NCI-H1930 (cell line): ENCODE data around the gene SSBP2.

Experiments
- DNase-seq, 2 experiments: peaks; one replicate each; lab custom pipeline; 2025; lab: John Stamatoyannopoulos, UW

SSBP2 gene

DNA sequence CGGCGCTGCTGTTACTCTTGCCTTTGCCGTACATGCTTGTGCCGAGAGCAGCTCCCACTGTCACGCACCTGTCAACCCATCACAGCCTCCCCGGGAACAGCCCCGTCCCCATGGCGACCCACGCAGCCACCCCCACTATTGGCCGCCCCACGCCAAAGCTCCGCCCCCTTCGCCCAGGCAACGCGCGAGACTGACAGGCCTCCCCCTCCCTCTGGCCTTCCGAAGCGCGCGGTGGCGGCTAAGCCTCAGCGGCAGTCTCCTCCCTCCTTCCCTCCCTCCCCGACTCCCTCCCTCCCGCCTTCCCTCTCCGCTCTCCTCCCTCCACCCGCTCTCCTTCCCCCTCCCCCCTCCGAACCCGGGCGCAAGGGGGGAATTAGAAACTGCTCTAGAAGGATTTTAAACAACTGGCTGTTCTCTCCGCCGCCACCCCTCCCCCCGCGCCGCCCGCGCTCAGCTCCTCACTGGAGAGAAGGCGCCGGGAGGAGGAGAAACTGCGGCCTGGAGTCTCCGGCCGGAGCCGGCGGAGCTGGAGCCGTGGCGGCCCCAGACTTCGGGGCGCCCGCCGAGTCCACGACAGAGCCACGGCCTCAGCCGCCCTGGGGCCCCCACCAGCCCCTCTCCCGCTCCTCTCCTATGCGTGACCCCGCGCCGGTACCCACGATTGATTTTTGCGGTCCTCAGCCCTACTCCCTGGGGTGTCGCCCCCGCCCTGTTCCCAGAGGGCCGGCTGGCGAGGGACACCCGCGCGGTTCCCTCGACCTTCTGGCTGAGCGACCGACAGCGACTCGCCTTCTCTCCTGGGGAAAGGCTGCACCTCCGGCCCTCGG lies at the start of gene SSBP2:
TSS of gene SSBP2 (minus strand) at position 89 of the 827 bp plus-strand sequence. CDS start at position 34, 55 bp downstream.
- DNase-seq, result peak; percentile 90

DNA sequence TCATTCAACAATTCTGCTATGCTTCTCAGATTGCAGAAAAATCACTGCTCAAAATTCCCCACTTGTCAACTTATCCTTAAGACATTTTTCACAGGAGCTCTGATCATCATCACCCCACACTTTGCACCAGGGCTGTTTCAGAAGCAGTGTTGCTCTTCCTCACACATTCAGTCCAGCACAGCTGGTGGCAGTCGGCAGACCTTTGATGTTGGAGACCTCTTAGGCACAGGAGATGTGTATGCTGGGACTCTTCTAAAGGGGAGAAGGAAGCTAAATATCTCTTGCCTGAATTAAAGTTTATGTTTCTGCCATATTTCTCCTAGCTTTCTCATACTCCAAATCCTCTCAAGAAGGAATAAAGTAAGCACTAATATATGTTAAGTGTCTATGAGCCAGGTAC lies 44.8 kb upstream of the SSBP2 start:
- DNase-seq, result no peak

DNA sequence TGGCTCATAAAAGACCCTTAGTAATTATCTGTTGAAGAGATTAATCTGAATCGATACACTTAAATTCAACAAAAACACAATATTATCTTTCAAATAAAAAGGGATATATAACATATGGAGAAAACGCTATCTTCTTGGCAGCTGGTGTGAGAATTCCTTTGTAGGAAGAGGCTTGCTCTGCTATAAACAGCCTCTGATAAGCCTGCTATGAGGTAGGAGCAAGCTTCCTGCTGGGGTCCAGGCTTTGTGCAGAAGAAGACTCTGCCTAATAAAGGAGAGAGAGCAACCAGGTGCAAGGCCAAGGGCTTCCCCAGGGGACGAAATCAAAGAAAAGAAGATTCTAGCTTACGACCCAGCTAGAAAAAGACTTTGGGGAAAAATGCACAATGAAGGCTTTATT lies 43.3 kb upstream of the SSBP2 start:
- no peak for DNase-seq

DNA sequence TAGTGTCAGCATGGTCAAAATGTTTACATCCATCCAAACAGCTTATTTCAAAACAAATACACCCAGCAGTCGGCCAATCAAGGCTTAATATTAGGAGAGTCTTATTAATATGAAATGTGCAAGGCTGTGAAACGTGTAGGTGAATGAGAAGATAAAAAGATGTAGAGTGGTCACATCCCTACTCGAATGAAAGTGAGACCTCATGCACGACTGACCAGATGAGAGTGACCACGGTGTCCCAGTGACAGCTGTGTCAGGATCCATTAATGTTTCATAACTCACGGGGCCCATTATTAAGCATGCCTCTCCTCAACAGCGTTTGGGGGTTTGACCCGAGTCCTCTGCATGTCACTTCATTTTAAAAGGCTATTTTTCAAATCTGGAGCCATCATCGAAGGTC lies 39.4 kb upstream of the SSBP2 start:
- no peak for DNase-seq

DNA sequence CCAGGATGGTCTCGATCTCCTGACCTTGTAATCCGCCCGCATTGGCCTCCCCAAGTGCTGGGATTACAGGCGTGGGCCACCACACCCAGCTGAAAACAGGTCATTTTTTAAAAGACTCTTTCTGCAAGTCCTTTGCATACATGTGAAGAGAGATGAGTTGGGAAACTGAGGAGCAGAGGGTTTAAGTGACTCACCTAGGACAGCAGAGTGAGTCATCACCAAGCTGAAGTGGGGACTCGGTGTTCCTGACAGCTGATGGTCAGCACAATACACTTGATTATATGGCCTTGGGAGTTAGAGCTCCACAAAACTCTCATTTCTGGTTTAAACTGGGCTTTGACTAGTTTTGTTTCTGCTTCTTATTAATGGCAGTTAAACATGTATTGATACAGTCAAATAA lies 38.1 kb upstream of the SSBP2 start:
- DNase-seq, result no peak

GRCh38 chr5:81788329-81788728 lies 37.4 kb upstream of the SSBP2 start:
- no peak for DNase-seq

- no peak for DNase-seq
Observed at GRCh38 chr5:81787474-81788242, 36.8 kb upstream of the SSBP2 start.

DNA sequence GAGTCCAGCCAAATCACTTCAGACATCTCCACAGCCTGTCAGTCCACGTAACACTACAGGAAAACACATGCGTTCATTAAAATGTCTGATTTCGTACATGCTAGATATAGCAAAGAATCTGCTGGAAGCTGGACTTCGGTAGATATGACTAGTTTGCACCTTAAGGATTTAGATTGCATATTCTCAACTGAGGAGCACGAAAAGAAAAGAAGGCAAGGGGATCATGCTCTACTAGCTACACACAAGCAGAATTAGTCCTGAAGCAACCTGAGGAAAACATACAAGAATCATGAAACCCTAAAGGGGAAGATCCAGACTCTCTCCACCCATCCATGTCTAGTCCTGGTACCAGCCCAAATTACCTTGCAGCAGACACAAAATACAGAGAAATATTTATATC lies 36.1 kb upstream of the SSBP2 start:
- no peak for DNase-seq

- no peak for DNase-seq
Observed at GRCh38 chr5:81786496-81786895, 35.6 kb upstream of the SSBP2 start.

DNA sequence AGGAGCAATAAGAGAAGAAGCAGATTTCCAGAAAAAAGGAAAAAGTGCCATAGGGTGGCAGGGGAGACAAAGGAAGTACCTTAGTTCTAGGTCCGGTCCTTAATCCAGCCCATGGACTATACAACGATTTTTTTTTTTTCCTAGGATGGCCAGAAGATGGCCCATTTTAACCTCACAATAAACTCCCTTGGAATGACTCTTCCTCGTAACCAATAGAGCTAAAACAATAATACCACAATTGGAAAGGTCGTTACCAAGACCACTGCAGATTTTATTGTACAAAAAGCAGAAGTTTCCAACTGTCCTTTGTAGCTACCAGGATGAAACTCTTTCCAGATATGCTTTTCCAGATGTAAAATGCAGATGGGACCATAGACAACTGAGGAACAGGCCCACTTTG lies 34.4 kb upstream of the SSBP2 start:
- no peak for DNase-seq

DNA sequence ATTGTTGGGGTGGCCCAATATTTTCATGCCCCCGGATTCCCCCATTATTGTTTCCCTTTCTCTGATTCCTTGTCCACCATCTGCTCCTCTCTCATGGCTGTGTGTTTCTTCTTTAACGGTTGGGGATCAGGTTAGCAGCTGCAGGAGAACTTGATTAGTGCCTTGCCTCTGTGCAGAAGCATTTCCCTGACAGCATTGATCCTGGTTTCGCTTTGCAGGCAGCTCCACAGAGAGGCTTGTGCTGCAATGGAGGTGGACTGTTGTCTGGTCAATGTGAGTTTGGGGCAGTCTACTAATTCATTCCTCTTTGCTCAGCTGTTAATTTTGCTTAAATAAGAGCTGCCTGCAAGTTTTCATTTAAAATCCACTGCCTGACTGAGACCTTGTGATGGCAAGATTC lies 32.5 kb upstream of the SSBP2 start:
- DNase-seq, result no peak

- DNase-seq, result no peak
Observed at GRCh38 chr5:81782811-81783210, 31.9 kb upstream of the SSBP2 start.

DNA sequence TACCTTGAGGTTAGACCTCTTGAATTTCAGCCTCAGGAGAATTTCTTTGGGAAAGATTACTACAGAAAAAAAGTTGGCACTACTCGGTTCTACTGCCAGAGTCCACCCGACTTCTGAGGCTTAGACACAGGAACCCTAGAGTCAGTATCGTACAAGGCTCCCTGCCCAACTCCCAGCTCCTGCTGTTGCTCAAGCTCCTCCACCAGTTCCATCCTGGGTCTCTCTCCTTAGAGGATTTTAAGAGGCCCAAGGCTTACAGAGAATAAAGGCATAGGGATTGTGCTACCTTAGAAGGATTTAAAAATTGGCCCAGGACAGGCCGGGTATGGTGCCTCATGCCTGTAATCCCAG lies 29.0 kb upstream of the SSBP2 start:
- DNase-seq, result no peak

- no peak for DNase-seq
Observed at GRCh38 chr5:81779125-81779915, 28.4 kb upstream of the SSBP2 start.

GRCh38 chr5:81778642-81779041 lies 27.7 kb upstream of the SSBP2 start:
- no peak for DNase-seq

DNA sequence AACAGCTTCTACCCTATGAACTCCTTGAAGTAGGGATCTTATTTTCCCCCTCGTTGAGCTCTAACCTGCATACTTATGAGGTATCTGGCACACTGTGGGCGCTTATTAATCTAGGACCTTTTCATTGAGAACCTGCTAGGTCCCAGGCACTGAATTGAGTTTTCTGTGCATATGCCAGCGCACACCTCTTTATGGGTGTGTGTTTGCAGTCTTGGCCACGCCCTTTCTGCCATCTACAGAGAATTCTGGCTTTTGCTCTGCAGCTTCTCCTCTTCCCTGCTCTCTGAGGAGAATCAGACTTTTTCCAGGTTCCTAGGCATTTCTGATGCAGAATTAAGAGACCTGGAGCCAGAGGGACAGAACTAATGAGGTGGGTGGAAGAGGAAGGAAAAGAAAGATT lies 25.4 kb upstream of the SSBP2 start:
- DNase-seq, result no peak

DNA sequence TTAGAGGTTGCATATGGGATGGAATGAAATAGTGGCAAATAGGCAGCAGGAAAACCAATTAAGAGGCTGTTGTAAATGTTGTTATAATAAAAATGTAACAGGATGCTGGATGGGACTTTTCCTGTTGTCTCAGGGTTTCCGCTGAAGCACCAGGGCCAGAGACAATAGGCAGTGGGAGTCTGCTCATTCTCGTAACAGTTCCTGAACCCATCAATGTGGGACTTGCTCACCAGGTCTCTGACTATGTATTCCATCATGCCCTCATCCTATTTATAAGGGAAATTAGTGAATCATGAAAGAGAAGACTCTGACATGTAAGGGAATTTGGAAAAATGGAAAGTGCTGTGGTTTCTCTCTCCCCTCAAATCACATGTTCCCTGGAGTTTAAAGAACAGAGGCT lies 23.5 kb upstream of the SSBP2 start:
- DNase-seq, result no peak

DNA sequence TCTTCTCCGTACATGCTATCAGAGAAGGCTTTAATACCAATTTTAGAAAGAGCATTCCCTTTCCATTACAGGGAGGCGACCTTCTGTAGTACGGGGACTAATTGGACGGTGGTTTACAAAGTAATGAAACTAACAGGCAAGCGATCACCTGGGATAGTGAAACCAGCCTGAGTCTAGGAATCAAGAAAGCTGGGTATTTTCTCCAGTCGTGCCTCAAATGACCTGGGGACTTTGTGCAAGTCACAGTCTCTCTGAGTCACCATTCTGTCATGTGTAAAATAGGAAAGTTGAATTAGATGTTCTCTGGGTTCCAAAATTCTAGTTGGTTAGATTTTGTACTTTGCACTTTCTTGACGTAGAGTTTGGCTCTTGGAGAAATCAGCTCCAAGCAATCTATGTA lies 22.7 kb upstream of the SSBP2 start:
- DNase-seq, result no peak

- DNase-seq, result no peak
Observed at GRCh38 chr5:81773161-81773560, 22.3 kb upstream of the SSBP2 start.

GRCh38 chr5:81772488-81772887 lies 21.6 kb upstream of the SSBP2 start:
- no peak for DNase-seq

GRCh38 chr5:81768935-81769452 lies 18.1 kb upstream of the SSBP2 start:
- DNase-seq, result no peak

- DNase-seq, result no peak
Observed at GRCh38 chr5:81767938-81768337, 17.0 kb upstream of the SSBP2 start.

DNA sequence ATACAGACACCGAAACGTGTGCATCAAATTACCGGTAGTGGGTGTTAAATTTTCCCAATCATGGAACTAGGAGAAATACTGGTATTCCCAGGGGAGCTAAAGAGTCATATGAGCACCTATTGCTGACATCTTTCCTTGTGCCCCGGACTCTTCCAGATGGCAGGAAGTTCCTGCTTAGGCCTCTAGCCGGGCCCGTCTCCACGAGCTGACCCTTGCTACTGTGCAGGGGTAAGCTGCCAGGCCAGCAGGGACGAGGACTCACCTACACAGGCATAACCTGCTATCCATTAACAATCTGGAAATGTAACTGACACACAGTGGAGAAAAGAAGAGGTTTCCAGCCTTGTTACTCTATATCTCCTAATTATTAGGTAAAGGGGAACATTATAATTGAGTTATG lies 16.2 kb upstream of the SSBP2 start:
- no peak for DNase-seq
